WI38 (cell line): Measurements from ENCODE around the gene PPARA.
"Not testable (repeated sequence)": the region's sequence is repeated elsewhere in the genome, so short reads cannot be mapped to it uniquely, and the experiment has no call there.

ENCODE experiments used
- H3K4me3 ChIP-seq: 2 replicates; pipeline ENCODE4 v1.5.1; 2011; ENCODE audit warnings: low read depth, mild to moderate bottlenecking, control low read depth, low read length
- CTCF ChIP-seq: IDR thresholded peaks from 2 replicates; pipeline ENCODE4 v1.5.1; 2012; ENCODE audit warnings: low read depth, mild to moderate bottlenecking, control low read depth, low read length

PPARA gene

GRCh38 chr22:46125311-46125710 lies 25.0 kb upstream of the PPARA start:
- TF ChIP-seq CTCF: no peak
- H3K4me3 ChIP-seq: no peak overlapping the region

- TF ChIP-seq CTCF: no peak
- no peak overlapping the region for H3K4me3 ChIP-seq
Measured at GRCh38 chr22:46125816-46126765, 24.2 kb upstream of the PPARA start.

- H3K4me3 ChIP-seq: no peak overlapping the region
- TF ChIP-seq CTCF: no peak
Measured at GRCh38 chr22:46126853-46127385, 23.4 kb upstream of the PPARA start.

GRCh38 chr22:46127556-46127955 lies 22.8 kb upstream of the PPARA start:
- H3K4me3 ChIP-seq: no peak overlapping the region
- TF ChIP-seq CTCF: no peak

- no peak overlapping the region for H3K4me3 ChIP-seq
- TF ChIP-seq CTCF: no peak
Measured at GRCh38 chr22:46128606-46129005, 21.7 kb upstream of the PPARA start.

- no peak overlapping the region for H3K4me3 ChIP-seq
- TF ChIP-seq CTCF: no peak
Measured at GRCh38 chr22:46129390-46130041, 20.8 kb upstream of the PPARA start.

- TF ChIP-seq CTCF: peak; percentile 44
Measured at GRCh38 chr22:46131151-46131587, 19.2 kb upstream of the PPARA start.

GRCh38 chr22:46132193-46132829 lies 18.0 kb upstream of the PPARA start:
- H3K4me3 ChIP-seq: not testable (repeated sequence)

More at GRCh38 chr22:46131151-46131587, 19.2 kb upstream of the PPARA start:
- H3K4me3 ChIP-seq: no peak overlapping the region
